H1 (cell line): ENCODE measurements around the gene ARMC3. TPM values are rescaled to one million over a fixed set of nuclear protein-coding genes. Genes with fewer than 3 reads are reported as not detected.

Experiments
- CHD2 ChIP-seq: IDR thresholded peaks from 2 replicates; pipeline ENCODE4 v1.6.1; 2012; ENCODE audit warnings: low read length, improper control_type of control experiment
- GTF2F1 ChIP-seq: IDR thresholded peaks from 2 replicates; pipeline ENCODE4 v1.6.1; 2012; ENCODE audit warnings: low read depth, low read length, improper control_type of control experiment, borderline replicate concordance
- KDM1A ChIP-seq: fragments of 200-600, 300-600 bp; sonication (generic); IDR thresholded peaks from 2 replicates; pipeline ENCODE4 v1.7.1; 2016; ENCODE audit warnings: mild to moderate bottlenecking, low read length, borderline replicate concordance
- RXRA ChIP-seq: IDR thresholded peaks from 2 replicates; pipeline ENCODE4 v1.6.1; 2011; ENCODE audit warnings: low read depth, mild to moderate bottlenecking, low read length, moderate library complexity; ENCODE audit not compliant: insufficient read depth
- SIN3A ChIP-seq, 2 experiments: IDR thresholded peaks in 1 of 2; conservative IDR thresholded peaks in 1 of 2; 2 replicates each; pipeline ENCODE4 v1.6.1; 2011 to 2012; ENCODE audit warnings: low read length in 2 of 2, improper control_type of control experiment in 1 of 2, low read depth in 1 of 2, mild to moderate bottlenecking in 1 of 2
- polyA plus RNA-seq, 7 experiments: library from polyadenylated mRNA; depleted of rRNA in 3 of 7; stranded (reverse) in 5 of 7; unstranded in 2 of 7; fragments of >200 nt in 5 of 7; fragments of 200-250 nt in 2 of 7; gene quantifications; 1 replicate in 5 of 7; 2 replicates in 1 of 7; 4 replicates in 1 of 7; pipeline versions ENCODE4 v1.2.1 to v1.2.3, GENCODE V29; 2011 to 2013; ENCODE audit warnings: missing spikeins in 2 of 7, mixed read lengths in 2 of 7
- total RNA-seq: library from RNA; stranded (reverse); fragmentation: NEBNext Ultra II Directional; extraction: Animal tissue kit (Norgen Biotek cat#: 25700); gene quantifications from 2 replicates; pipeline ENCODE4 v1.2.1, GENCODE V29; 2021
- TF ChIP-seq, protein P1 (sequence below), 3 experiments: IDR thresholded peaks; 1 replicate in 2 of 3; 2 replicates in 1 of 3; pipeline versions ENCODE4 v1.5.1 to v1.6.1; 2011; ENCODE audit warnings: low read length in 3 of 3, mild to moderate bottlenecking in 3 of 3, inconsistent platforms in 2 of 3, low read depth in 1 of 3, moderate library complexity in 1 of 3; ENCODE audit not compliant: insufficient read depth in 1 of 3; ENCODE audit errors: control extremely low read depth in 1 of 3

Gene ARMC3
- total and polyA plus RNA-seq, 2 of the 8 experiments (the other 6 are each of a cell fraction or from before 2014, with no cell fraction given) = 0.15 TPM

- no peak for TF ChIP-seq GTF2F1
- TF ChIP-seq, protein P1, sequence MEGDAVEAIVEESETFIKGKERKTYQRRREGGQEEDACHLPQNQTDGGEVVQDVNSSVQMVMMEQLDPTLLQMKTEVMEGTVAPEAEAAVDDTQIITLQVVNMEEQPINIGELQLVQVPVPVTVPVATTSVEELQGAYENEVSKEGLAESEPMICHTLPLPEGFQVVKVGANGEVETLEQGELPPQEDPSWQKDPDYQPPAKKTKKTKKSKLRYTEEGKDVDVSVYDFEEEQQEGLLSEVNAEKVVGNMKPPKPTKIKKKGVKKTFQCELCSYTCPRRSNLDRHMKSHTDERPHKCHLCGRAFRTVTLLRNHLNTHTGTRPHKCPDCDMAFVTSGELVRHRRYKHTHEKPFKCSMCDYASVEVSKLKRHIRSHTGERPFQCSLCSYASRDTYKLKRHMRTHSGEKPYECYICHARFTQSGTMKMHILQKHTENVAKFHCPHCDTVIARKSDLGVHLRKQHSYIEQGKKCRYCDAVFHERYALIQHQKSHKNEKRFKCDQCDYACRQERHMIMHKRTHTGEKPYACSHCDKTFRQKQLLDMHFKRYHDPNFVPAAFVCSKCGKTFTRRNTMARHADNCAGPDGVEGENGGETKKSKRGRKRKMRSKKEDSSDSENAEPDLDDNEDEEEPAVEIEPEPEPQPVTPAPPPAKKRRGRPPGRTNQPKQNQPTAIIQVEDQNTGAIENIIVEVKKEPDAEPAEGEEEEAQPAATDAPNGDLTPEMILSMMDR (IDR thresholded peaks at IDR 0.05; ENCODE audit: control extremely low read depth in 1 of 3, insufficient read depth in 1 of 3, low read depth in 1 of 3, low read length in 3 of 3) = no peak
- TF ChIP-seq SIN3A (conservative IDR thresholded peaks at IDR 0.05 in 1 of 2, IDR thresholded peaks at IDR 0.05 in 1 of 2; ENCODE audit: low read depth in 1 of 2, low read length in 2 of 2) = no peak
- no peak for TF ChIP-seq KDM1A
- TF ChIP-seq CHD2 = no peak
- no peak for TF ChIP-seq RXRA
Measured at GRCh38 chr10:23001901-23002516, 74.2 kb downstream of the ARMC3 start (continued).
